SK-N-DZ (cell line): ENCODE results near the gene CHI3L1.
A peak's percentile ranks its signal among the peaks of the same experiment; 100 is the strongest.

Experiments
- DNase-seq: peaks from one replicate; pipeline ENCODE4 v3.0.0-alpha.2; 2015; ENCODE audit warnings: low spot score

CHI3L1 gene

GRCh38 chr1:203181586-203182386, 4.7 kb downstream of the CHI3L1 start:
- no peak for DNase-seq

- DNase-seq: no peak
Observed at GRCh38 chr1:203180611-203181330, 5.7 kb downstream of the CHI3L1 start.

- no peak for DNase-seq
Observed at GRCh38 chr1:203179667-203180005, 6.9 kb downstream of the CHI3L1 start.

- DNase-seq: no peak
Observed at GRCh38 chr1:203178821-203179666, 7.5 kb downstream of the CHI3L1 start.

- DNase-seq: no peak
Observed at GRCh38 chr1:203178083-203178482, 8.4 kb downstream of the CHI3L1 start.

DNA sequence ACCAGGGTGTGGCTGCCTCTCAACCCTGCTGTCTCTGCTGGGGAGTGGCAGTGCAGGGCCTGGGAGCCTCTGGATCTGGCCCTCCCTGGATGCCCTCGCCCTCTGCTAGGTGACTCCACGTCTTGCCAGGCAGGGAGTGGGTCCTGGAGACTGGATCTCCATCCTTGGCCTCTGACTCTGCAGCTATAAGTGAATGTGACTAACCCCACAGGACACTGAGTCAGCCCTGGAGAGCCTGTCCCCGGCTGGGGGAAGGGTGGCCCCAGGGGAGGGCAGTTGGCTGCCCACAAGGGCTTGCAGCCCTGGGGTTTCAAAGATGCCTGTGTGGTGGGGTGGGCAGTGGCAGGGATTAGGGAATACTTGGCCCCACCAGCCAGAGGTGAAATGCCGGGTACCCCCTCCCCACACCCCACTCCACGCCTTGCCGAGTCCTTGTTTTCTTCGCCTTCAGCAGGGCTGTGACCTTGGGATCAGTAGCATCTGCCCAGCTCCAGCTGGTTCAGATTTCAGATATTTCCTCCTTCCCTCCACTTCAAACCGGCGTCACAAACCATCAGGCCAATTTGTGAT, 8.9 kb downstream of the CHI3L1 start:
- DNase-seq: no peak

GRCh38 chr1:203177036-203177405, 9.5 kb downstream of the CHI3L1 start:
- no peak for DNase-seq

DNA sequence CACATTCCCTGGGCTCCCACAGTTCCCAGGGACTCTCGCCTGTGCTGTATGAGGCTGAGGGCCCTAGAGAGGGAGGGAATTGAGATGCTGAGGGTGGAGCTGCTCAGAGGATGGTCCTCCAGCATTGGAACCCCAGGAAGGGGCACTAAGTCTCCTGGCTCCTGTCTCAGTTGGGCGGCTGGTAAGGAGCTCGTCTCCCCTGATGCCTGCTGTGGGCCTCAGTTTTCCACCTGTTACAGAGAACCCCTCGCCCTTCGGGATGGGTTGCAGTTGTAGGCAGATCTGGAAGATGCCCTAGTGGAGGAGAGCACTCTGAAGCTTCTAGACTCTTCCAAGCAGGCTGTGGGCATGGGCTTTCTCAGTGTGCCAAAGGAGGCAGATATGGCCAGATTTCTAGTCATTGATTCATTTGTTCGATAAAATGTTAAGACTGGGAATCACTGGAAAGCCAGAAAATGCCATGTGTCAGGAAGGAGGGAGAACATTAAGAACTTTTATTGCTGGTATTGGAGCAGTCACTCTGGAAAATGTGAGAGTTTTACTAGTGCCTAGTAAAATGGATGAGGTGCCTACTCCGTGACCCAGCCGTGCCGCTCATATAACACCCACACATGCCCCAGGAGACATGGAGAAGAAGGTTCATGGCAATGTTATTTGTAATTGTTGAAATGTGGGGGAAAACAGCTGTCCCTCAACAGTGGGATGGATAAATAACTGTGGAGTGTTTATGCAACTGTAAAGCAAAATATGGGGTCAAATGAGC, 10.1 kb downstream of the CHI3L1 start:
- no peak for DNase-seq

- no peak for DNase-seq
Observed at GRCh38 chr1:203175827-203176241, 10.7 kb downstream of the CHI3L1 start.

DNA sequence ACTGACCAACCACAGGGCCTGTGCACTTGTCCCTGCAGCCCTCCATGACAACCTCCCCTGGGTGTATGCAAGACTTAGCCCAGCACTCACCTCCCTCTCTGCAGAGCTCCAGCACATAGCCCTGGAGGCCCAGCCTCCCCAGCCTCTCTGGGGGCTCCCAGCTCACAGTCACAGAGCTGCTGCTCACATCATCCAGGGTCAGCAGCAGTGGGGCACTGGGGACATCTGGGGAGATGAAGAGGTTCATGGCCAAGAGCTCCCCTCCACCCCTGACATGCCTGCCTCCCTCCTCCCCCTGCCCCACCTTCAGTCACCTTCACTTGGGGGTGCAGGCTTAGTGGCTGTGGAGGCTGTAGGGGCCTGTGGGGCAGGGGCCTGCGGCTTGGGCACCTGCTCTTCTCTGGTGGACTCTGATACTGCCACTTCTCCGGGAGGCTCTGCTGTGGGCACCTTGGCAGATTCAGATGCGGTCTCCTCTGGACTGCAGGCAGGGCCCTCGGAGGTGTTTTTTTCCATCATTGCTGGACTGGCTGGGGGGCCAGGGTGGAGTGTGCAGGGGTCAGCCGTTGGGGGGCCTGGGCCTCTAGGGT, 11.2 kb downstream of the CHI3L1 start, which contains the start of gene MYBPH:
MYBPH (minus strand) TSS at position 590 of the 590 bp plus-strand sequence; CDS start at position 519, 71 bp downstream.
- DNase-seq: no peak

GRCh38 chr1:203174324-203174985, 12.0 kb downstream of the CHI3L1 start:
- DNase-seq: no peak

DNA sequence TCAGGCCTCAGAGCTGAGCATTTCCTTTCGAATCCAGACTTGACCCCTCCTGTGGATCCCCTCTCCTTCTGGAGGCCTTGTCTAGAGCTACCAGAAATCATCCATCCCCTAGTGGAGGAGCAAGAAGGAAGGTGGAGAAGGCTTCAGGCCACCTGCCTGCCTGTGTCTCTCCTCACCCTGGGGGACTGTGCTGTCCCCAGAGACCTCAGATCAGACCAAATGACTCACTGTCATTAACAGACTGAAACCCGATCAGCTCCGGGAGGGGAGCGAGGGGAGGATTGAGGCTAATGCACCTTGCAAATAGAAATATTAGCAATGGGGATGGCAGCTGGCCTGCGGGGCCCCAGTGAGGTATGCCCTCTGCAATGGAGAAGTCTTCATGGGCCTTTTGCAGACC, 12.9 kb downstream of the CHI3L1 start:
- DNase-seq: peak; percentile 24

DNA sequence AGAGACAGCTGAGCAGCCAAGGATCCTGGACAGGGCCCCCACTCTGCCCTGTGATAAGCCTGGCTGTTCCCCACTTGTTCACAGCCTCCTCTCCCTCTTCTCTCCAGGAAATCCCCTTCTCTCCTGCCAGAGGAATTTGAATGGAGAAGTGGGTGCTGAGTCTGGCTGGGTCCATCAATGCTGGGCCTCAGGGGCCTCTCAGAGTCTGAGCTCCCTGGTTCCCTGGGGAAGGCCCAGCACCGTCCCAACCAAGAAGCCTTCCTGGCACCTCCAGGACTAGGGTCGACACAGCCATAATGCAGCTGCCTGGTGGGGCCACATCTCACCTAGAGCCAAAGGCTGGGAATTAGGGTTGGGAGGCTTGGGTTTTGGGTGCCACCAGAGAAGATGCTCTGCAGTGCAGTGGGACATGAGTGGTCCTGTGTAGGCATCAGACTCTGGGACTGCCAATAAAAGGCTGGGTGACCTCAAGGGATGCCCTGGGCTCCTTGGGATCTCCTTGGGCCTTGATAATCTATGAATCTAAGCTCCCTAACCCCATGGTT, 13.4 kb downstream of the CHI3L1 start:
- DNase-seq: no peak

DNA sequence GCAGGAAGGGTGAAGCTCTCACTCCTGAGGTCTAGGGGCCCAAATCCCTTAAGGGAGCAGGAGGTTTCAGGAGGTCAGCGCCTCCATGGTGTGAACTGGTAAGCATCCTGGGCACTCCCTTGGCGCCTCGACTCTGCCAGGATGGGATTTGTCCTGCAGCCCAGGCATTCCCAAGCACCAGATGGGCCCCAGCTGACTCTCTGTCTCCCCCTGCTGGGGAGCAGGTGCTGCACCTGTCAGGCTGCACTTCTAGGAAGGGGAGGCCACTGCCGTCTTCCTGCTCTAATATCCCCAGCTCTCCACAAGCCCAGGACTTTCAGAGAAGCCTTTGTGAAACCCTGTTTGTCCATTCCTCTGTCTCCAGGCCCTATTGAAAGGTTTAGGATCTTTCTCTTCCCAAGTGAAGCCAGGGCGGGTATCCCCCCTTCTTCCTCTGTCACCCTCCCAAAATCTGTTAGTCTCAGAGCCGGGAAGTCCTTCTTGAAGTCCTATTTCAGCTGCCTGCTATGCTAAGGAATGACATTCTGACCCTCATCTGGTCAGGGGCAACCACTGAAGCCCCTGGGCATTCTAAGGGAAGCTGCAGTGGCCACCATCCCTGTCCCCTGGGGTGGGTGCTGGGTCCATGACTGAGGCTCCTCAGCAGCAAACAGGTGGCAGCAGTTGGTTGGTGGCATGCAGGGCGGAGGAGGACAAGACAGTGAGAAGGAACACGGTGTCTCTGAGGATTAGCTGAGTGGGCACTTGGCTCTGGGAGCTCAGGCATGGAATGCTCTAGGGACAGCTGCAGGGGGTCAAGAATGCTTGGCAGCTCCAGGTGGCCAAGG, 14.1 kb downstream of the CHI3L1 start:
- peak; percentile 22 for DNase-seq

DNA sequence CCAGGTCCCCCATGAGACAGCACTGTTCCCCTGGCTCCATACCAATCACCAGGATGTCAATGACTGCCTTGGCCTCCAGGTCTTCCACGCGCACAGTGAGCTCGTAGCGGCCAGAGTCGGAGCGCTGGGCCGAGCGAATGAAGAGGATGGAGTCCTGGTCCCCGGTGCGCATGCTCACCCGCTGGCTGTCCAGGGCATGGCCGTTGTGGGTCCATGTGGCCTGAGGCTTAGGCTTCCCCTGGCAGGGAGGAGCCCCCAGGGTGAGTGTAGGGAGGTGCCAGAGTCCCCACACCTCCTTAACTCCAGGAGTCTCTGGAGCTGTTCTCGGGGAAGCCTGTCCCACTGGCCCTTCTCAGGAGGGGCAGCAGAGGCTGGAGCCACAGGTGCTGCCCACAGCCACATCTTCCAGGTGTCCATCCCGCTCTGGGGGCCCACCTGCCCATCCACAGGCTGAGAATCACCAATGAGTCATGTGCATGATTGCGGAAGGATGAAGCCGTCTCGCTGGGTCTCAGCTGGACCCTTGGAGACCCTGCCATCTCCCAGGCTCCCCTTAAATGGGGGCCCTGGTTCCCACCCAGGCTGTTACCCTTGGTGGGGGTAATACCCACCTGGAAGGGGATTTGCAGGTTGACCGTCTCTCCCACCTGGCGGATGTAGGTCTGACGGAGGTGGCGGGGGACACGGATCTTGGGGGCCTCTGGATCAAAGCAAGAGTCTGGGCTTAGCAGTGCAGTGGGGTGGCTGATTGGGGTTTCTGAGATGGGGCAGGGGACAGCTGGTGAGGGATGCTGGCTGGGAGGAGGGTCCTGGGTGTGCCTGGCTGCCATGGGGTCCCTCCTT, 14.9 kb downstream of the CHI3L1 start:
- DNase-seq: no peak

DNA sequence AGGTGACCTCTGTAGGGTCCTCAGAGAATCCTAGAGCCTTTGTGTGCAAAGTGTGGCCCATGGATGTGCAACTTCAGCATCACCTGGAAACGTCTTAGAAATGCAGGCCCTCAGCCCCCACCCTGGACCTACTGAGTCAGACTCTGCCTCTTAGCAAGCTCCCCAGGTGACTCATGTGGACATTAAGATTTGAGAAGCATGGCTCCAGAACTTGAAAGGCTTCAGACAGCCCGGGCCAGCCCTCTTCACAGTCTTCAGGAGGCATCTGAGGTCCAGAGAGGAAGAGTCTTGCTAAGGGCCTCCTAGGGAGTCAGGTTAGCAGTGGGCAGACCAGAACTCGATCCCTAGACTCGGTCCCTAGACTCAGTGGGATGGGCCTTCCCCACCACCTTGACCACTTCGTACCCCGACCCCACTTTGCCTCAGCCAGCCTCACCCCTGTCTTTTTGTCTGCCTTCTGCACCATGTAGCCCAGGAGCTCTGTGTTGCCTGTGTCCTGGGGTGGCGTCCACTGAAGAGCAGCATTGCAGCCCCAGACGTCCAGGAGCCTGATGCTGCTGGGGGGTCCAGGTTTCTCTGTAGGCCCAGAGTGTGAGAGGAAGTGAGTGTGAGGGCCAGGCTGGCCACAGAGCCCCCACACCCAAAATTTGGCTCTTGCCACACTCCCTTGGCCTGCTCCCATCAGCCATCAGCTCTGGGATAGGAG, 15.7 kb downstream of the CHI3L1 start:
- no peak for DNase-seq

GRCh38 chr1:203169770-203170520, 16.6 kb downstream of the CHI3L1 start:
- no peak for DNase-seq
